Small intestine (tissue), 7 donors: ENCODE measurements around the gene SSX2IP. TPM values are rescaled to one million over a fixed set of nuclear protein-coding genes. Genes with fewer than 3 reads are reported as not detected.
A peak's percentile ranks its signal among the peaks of the same experiment; 100 is the strongest.
"Not testable (repeated sequence)": the region's sequence is repeated elsewhere in the genome, so short reads cannot be mapped to it uniquely, and the experiment has no call there.

Source experiments
- DNase-seq, 2 donors: peaks; one replicate each; pipeline versions ENCODE4 v3.0.0 to v3.0.0-alpha.2; 2013
- FAIRE-seq: peaks from 2 replicates; lab custom pipeline; 2012; peaks lifted over from hg19 to GRCh38; lab: Jason Lieb, UNC
- H3K27ac ChIP-seq, 3 donors: one replicate each; pipeline ENCODE4 v1.5.1; 2013; ENCODE audit warnings: low read length in 2 of 3, mild to moderate bottlenecking in 2 of 3, control low read depth in 1 of 3, inconsistent platforms in 1 of 3, low read depth in 1 of 3, moderate library complexity in 1 of 3
- H3K27me3 ChIP-seq, 3 donors: one replicate each; pipeline ENCODE4 v1.6.1; 2013; ENCODE audit warnings: low read length in 3 of 3, inconsistent platforms in 1 of 3; ENCODE audit not compliant: control insufficient read depth in 3 of 3, insufficient read depth in 3 of 3
- H3K36me3 ChIP-seq, 3 donors: one replicate each; pipeline ENCODE4 v1.6.1; 2013; ENCODE audit warnings: low read length in 3 of 3, inconsistent platforms in 1 of 3, low read depth in 1 of 3, mild to moderate bottlenecking in 1 of 3, moderate library complexity in 1 of 3; ENCODE audit not compliant: control insufficient read depth in 3 of 3, insufficient read depth in 2 of 3
- H3K4me1 ChIP-seq, 3 donors: one replicate each; pipeline ENCODE4 v1.6.1; 2013; ENCODE audit warnings: low read length in 2 of 3, inconsistent platforms in 1 of 3, low read depth in 1 of 3, mild to moderate bottlenecking in 1 of 3, moderate library complexity in 1 of 3; ENCODE audit not compliant: control insufficient read depth in 3 of 3, insufficient read depth in 2 of 3
- H3K4me3 ChIP-seq, 3 donors: one replicate each; pipeline ENCODE4 v1.5.1; 2013; ENCODE audit warnings: low read length in 3 of 3, control low read depth in 1 of 3, inconsistent platforms in 1 of 3, low read depth in 1 of 3, mild to moderate bottlenecking in 1 of 3, moderate library complexity in 1 of 3
- H3K9me3 ChIP-seq, 2 donors: one replicate each; pipeline ENCODE4 v1.6.1; 2013; ENCODE audit warnings: low read depth in 1 of 2, low read length in 1 of 2; ENCODE audit not compliant: control insufficient read depth in 2 of 2, insufficient read depth in 1 of 2
- WGBS, 3 donors: extraction: QIAGEN DNeasy Blood & Tissue Kit; methylation state at CpG; one replicate each; pipeline ENCODE4 v1.1.7; 2013; 5-methylcytosine and 5-hydroxymethylcytosine counted together
- polyA plus RNA-seq, 4 donors: library from polyadenylated mRNA; stranded (reverse) in 3 of 4; unstranded in 1 of 4; fragments of 200-250 nt in 3 of 4; fragments of 120-200 nt in 1 of 4; gene quantifications; one replicate each; pipeline versions ENCODE4 v1.2.1 to v1.2.3, GENCODE V29; 2013
- donor health status: healthy with polysubstance abuse.
- donor health status: control.
- donor health status: control.
- donor health status: Bipolar disorder and iron deficiency.
- donor health status: healthy.

Gene SSX2IP
- polyA plus RNA-seq, 4 donors, result 5.7 to 55.3 (median 13.6) TPM

- 96 to 97% (median 97%) methylated on average over 1 of the region's 1 CpG for WGBS, 3 donors
Observed at GRCh38 chr1:84668185-84668584, 22.1 kb downstream of the SSX2IP start.

GRCh38 chr1:84665703-84666317 lies 24.5 kb downstream of the SSX2IP start:
- Histone ChIP-seq H3K4me3 (no peak overlapping the region), H3K27ac (no peak overlapping the region), H3K27me3 (no peaks in the 10 kb centered on the region), H3K36me3 (peaks cover 2 to 5% (median 3%) of the 10 kb centered on the region in 3 donors), H3K4me1 (no peaks in the 10 kb centered on the region), H3K9me3 (no peaks in the 10 kb centered on the region)
- FAIRE-seq (no peak), DNase-seq (no peak)
- 90 to 94% (median 93%) methylated on average over 3 of the region's 3 CpGs for WGBS, 3 donors

More at GRCh38 chr1:84668185-84668584, 22.1 kb downstream of the SSX2IP start:
- Histone ChIP-seq H3K4me1 (peaks cover 0 to under 1% (median 0%) of the 10 kb centered on the region in 3 donors), H3K9me3 (no peaks in the 10 kb centered on the region), H3K36me3 (peaks cover 2 to 4% (median 2%) of the 10 kb centered on the region in 3 donors), H3K27ac (no peak overlapping the region), H3K27me3 (no peaks in the 10 kb centered on the region), H3K4me3 (no peak overlapping the region)
- DNase-seq (no peak), FAIRE-seq (no peak)

- H3K27ac ChIP-seq, result no peak overlapping the region
- no peaks in the 10 kb centered on the region for H3K27me3 ChIP-seq
- FAIRE-seq, result no peak
- 89 to 94% (median 94%) methylated on average over 2 of the region's 2 CpGs for WGBS, 3 donors
- no peak overlapping the region for H3K4me3 ChIP-seq
- no peak for DNase-seq
- no peaks in the 10 kb centered on the region for H3K9me3 ChIP-seq
- no peaks in the 10 kb centered on the region for H3K4me1 ChIP-seq
- H3K36me3 ChIP-seq, result peaks cover 4 to 30% (median 19%) of the 10 kb centered on the region in 3 donors
Observed at GRCh38 chr1:84653130-84653677, 37.1 kb downstream of the SSX2IP start.

GRCh38 chr1:84644472-84644871 lies 45.8 kb downstream of the SSX2IP start:
- no peak for FAIRE-seq

GRCh38 chr1:84643183-84643582 lies 47.1 kb downstream of the SSX2IP start:
- FAIRE-seq, result no peak
- no peaks in the 10 kb centered on the region for H3K9me3 ChIP-seq
- H3K27me3 ChIP-seq, result no peaks in the 10 kb centered on the region
- peak overlapping the region in 1 of 3 donors; percentile 56 for H3K27ac ChIP-seq
- no peak for DNase-seq
- WGBS, 3 donors, result 80 to 92% (median 87%) methylated on average over 6 of the region's 6 CpGs
- H3K4me1 ChIP-seq, result peaks cover 0 to 22% (median 3%) of the 10 kb centered on the region in 3 donors
- no peak overlapping the region for H3K4me3 ChIP-seq
- peaks cover 0 to 4% (median 3%) of the 10 kb centered on the region in 3 donors for H3K36me3 ChIP-seq

More at GRCh38 chr1:84644472-84644871, 45.8 kb downstream of the SSX2IP start:
- no peaks in the 10 kb centered on the region for H3K27me3 ChIP-seq
- no peak for DNase-seq
- no peak overlapping the region for H3K4me3 ChIP-seq
- peak overlapping the region in 1 of 3 donors; percentile 8 for H3K27ac ChIP-seq
- peaks cover 0 to 6% (median 4%) of the 10 kb centered on the region in 3 donors for H3K36me3 ChIP-seq
- H3K9me3 ChIP-seq, result no peaks in the 10 kb centered on the region
- peaks cover 0 to 22% (median 3%) of the 10 kb centered on the region in 3 donors for H3K4me1 ChIP-seq
- WGBS, 3 donors, result 95 to 98% (median 97%) methylated on average over 2 of the region's 2 CpGs

- Histone ChIP-seq H3K36me3 (peaks cover 0 to 4% (median 3%) of the 10 kb centered on the region in 3 donors), H3K27me3 (no peaks in the 10 kb centered on the region), H3K27ac (peak overlapping the region in 1 of 3 donors; percentile 56), H3K9me3 (no peaks in the 10 kb centered on the region), H3K4me3 (no peak overlapping the region), H3K4me1 (peaks cover 0 to 22% (median 3%) of the 10 kb centered on the region in 3 donors)
- no peak for FAIRE-seq
- DNase-seq, result peak; percentile 23 to 51
Observed at GRCh38 chr1:84642774-84643173, 47.5 kb downstream of the SSX2IP start.

- Histone ChIP-seq H3K27ac (peak overlapping the region in 1 of 3 donors; percentile 15), H3K4me1 (peaks cover 0 to 31% (median 5%) of the 10 kb centered on the region in 3 donors)
- H3K4me3 ChIP-seq, H3K9me3 ChIP-seq, FAIRE-seq, H3K36me3 ChIP-seq, H3K27me3 ChIP-seq: not testable (repeated sequence)
- 24 to 71% (median 53%) methylated on average over 6 of the region's 6 CpGs for WGBS, 3 donors
- DNase-seq, result peak; percentile 32 to 86
Observed at GRCh38 chr1:84639731-84640130, 50.5 kb downstream of the SSX2IP start.

- peaks cover 0 to 2% (median 0%) of the 10 kb centered on the region in 3 donors for H3K27me3 ChIP-seq
- 92 to 100% (median 96%) methylated on average over 2 of the region's 2 CpGs for WGBS, 3 donors
- DNase-seq (no peak), FAIRE-seq (no peak)
- H3K4me1 ChIP-seq, result peaks cover 5 to 45% (median 9%) of the 10 kb centered on the region in 3 donors
- H3K9me3 ChIP-seq, result peaks cover 0 to 3% of the 10 kb centered on the region in 2 donors
- H3K36me3 ChIP-seq, result no peaks in the 10 kb centered on the region
- H3K27ac ChIP-seq, result peak overlapping the region in 1 of 3 donors; percentile 96
- no peak overlapping the region for H3K4me3 ChIP-seq
Observed at GRCh38 chr1:84635429-84635828, 54.8 kb downstream of the SSX2IP start.
